CD4-positive, alpha-beta T cell treated with Interferon gamma for 1 hour (primary cell): ENCODE results near the gene DCN.
"Not testable (repeated sequence)": the region's sequence is repeated elsewhere in the genome, so short reads cannot be mapped to it uniquely, and the experiment has no call there.

Experiments used
- DNase-seq: peaks from one replicate; pipeline ENCODE4 v3.0.0-alpha.2; 2020

The DCN gene

GRCh38 chr12:91182636-91183455, at the start of gene DCN:
TSS of gene DCN (minus strand) at chr12:91182817. CDS start at chr12:91178552, 4,265 bp downstream.
- DNase-seq, result no peak

GRCh38 chr12:91230841-91231240, 48.2 kb upstream of the DCN start:
- DNase-seq, result no peak

GRCh38 chr12:91226951-91227350, 44.3 kb upstream of the DCN start:
- no peak for DNase-seq

- no peak for DNase-seq
Measured at GRCh38 chr12:91225316-91225715, 42.7 kb upstream of the DCN start.

GRCh38 chr12:91224401-91224800, 41.8 kb upstream of the DCN start:
- DNase-seq, result no peak

- DNase-seq, result no peak
Measured at GRCh38 chr12:91222746-91223145, 40.1 kb upstream of the DCN start.

GRCh38 chr12:91219919-91220318, 37.3 kb upstream of the DCN start:
- DNase-seq, result no peak

GRCh38 chr12:91219511-91219910, 36.9 kb upstream of the DCN start:
- DNase-seq, result no peak

- no peak for DNase-seq
Measured at GRCh38 chr12:91216871-91217270, 34.3 kb upstream of the DCN start.

- DNase-seq, result no peak
Measured at GRCh38 chr12:91215940-91216454, 33.4 kb upstream of the DCN start.

GRCh38 chr12:91211866-91212265, 29.2 kb upstream of the DCN start:
- DNase-seq, result no peak

GRCh38 chr12:91210618-91211017, 28.0 kb upstream of the DCN start:
- DNase-seq, result no peak

GRCh38 chr12:91210144-91210543, 27.5 kb upstream of the DCN start:
- DNase-seq, result no peak

- not testable (repeated sequence) for DNase-seq
Measured at GRCh38 chr12:91207301-91207700, 24.7 kb upstream of the DCN start.

GRCh38 chr12:91205811-91206210, 23.2 kb upstream of the DCN start:
- DNase-seq, result no peak

- no peak for DNase-seq
Measured at GRCh38 chr12:91204421-91204820, 21.8 kb upstream of the DCN start.

- no peak for DNase-seq
Measured at GRCh38 chr12:91203610-91204009, 21.0 kb upstream of the DCN start.

- DNase-seq, result no peak
Measured at GRCh38 chr12:91202390-91202789, 19.8 kb upstream of the DCN start.

GRCh38 chr12:91196436-91196835, 13.8 kb upstream of the DCN start:
- DNase-seq, result no peak

GRCh38 chr12:91194500-91194899, 11.9 kb upstream of the DCN start:
- no peak for DNase-seq

GRCh38 chr12:91191513-91192111, 9.0 kb upstream of the DCN start:
- no peak for DNase-seq

GRCh38 chr12:91189516-91189915, 6.9 kb upstream of the DCN start:
- DNase-seq, result no peak

- DNase-seq, result no peak
Measured at GRCh38 chr12:91188778-91189177, 6.2 kb upstream of the DCN start.

GRCh38 chr12:91186156-91186555, 3.5 kb upstream of the DCN start:
- no peak for DNase-seq
